PC-3 (cell line): ENCODE results near the gene SH3BP5.

ENCODE experiments used
- EZH2phosphoT487 ChIP-seq: fragments of 300-600 bp; sonication (generic); IDR thresholded peaks from 2 replicates; pipeline ENCODE4 v1.6.1; 2018; ENCODE audit warnings: mild to moderate bottlenecking, antibody characterized with exemption, low read length, borderline replicate concordance
- TF ChIP-seq, protein P1 (sequence below): fragments of 300-600 bp; sonication (generic); conservative IDR thresholded peaks from 2 replicates; pipeline ENCODE4 v1.5.1; 2017; ENCODE audit warnings: antibody characterized with exemption, low read depth, mild to moderate bottlenecking, low read length

DNA sequence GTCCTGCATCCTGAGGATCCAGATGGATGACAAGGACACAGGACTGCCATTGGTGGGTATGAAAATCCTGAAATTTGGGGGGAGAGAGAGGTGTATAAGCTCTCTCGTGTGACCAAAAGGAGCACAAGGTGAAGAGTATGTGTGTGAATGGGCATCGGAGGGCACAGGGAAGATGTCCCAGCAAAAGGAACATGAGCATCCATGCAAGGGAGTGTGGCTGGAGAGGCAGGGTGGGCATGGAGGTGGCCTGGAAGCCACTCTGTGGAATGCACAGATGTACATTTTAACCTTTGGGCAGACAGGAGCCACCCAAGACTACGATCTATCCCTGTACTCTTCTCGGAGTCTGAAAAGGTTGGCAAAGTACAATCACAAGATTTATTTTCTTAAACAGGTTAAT lies 71.9 kb downstream of the SH3BP5 start:
- TF ChIP-seq, protein P1, sequence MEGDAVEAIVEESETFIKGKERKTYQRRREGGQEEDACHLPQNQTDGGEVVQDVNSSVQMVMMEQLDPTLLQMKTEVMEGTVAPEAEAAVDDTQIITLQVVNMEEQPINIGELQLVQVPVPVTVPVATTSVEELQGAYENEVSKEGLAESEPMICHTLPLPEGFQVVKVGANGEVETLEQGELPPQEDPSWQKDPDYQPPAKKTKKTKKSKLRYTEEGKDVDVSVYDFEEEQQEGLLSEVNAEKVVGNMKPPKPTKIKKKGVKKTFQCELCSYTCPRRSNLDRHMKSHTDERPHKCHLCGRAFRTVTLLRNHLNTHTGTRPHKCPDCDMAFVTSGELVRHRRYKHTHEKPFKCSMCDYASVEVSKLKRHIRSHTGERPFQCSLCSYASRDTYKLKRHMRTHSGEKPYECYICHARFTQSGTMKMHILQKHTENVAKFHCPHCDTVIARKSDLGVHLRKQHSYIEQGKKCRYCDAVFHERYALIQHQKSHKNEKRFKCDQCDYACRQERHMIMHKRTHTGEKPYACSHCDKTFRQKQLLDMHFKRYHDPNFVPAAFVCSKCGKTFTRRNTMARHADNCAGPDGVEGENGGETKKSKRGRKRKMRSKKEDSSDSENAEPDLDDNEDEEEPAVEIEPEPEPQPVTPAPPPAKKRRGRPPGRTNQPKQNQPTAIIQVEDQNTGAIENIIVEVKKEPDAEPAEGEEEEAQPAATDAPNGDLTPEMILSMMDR = no peak
- TF ChIP-seq EZH2phosphoT487 = no peak
